SK-N-SH (cell line): ENCODE results near the gene TSSC4.

Experiments
- NRF1 ChIP-seq: IDR thresholded peaks from 2 replicates; pipeline ENCODE4 v1.6.1; 2012; ENCODE audit warnings: low read depth, mild to moderate bottlenecking, low read length
- TAF1 ChIP-seq: IDR thresholded peaks from 2 replicates; pipeline ENCODE4 v1.6.1; 2012; ENCODE audit warnings: low read depth, mild to moderate bottlenecking, low read length, moderate library complexity, borderline replicate concordance

- TF ChIP-seq TAF1 (no peak), NRF1 (no peak)
Measured at GRCh38 chr11:2397005-2397404, 3.5 kb upstream of the TSSC4 start.
